22Rv1 (cell line): ENCODE results near the gene TSPAN5.

Experiments used
- H3K27ac ChIP-seq: fragments of 450-650 bp; 2 replicates; pipeline ENCODE4 v1.5.1; 2017
- ZFX ChIP-seq: fragments of 450-650 bp; IDR thresholded peaks from 2 replicates; pipeline ENCODE4 v1.6.1; 2017; ENCODE audit warnings: antibody characterized with exemption, borderline replicate concordance
- TF ChIP-seq, protein P1 (sequence below): fragments of 450-650 bp; IDR thresholded peaks from 2 replicates; pipeline ENCODE4 v1.5.1; 2017; ENCODE audit warnings: mild to moderate bottlenecking

Gene TSPAN5

DNA sequence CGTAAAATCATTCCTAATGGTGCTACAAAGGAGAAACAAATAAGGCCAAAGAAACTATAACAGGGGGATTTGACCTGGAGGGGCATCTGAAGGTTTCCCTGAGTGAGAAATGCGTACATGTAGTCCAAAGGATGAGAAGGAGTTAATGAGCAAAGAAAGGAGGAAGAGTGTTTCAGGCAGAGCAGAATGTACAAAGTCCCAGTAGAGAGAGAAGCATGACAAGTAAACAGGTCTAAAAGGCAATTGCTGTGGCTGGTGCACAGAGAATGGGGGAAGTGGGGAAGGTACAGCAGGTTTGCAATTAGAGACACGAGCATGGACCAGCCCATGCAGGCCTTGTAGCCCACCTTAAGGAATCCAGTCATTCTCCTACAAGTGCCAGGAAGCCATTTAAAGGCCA is 145.5 kb downstream of the TSPAN5 start:
- no peak for TF ChIP-seq ZFX
- H3K27ac ChIP-seq, result no peak overlapping the region

GRCh38 chr4:98510757-98511517 is 147.5 kb downstream of the TSPAN5 start:
- H3K27ac ChIP-seq, result no peak overlapping the region
- no peak for TF ChIP-seq ZFX
- TF ChIP-seq, protein P1, sequence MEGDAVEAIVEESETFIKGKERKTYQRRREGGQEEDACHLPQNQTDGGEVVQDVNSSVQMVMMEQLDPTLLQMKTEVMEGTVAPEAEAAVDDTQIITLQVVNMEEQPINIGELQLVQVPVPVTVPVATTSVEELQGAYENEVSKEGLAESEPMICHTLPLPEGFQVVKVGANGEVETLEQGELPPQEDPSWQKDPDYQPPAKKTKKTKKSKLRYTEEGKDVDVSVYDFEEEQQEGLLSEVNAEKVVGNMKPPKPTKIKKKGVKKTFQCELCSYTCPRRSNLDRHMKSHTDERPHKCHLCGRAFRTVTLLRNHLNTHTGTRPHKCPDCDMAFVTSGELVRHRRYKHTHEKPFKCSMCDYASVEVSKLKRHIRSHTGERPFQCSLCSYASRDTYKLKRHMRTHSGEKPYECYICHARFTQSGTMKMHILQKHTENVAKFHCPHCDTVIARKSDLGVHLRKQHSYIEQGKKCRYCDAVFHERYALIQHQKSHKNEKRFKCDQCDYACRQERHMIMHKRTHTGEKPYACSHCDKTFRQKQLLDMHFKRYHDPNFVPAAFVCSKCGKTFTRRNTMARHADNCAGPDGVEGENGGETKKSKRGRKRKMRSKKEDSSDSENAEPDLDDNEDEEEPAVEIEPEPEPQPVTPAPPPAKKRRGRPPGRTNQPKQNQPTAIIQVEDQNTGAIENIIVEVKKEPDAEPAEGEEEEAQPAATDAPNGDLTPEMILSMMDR, result no peak

DNA sequence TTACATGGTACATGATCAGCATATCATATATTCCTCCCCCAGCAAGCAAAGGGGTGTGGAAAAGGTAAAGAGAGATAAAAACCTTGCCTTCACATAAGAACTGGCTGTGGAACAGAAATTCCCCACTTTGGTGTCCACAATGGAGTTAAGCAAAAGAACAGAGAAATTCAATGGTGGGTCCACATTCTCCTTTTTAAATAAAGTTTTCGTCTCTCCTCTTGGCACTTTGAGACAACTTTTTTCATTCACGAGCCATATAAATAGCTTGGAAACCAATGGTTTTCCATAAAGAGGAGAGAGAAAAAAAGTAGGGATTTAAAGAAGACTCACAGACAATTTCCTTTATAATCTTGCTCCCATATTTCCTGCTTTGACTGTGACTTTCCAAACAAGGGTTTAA is 148.1 kb downstream of the TSPAN5 start:
- no peak overlapping the region for H3K27ac ChIP-seq
- TF ChIP-seq ZFX, result no peak
- TF ChIP-seq, protein P1, result no peak

DNA sequence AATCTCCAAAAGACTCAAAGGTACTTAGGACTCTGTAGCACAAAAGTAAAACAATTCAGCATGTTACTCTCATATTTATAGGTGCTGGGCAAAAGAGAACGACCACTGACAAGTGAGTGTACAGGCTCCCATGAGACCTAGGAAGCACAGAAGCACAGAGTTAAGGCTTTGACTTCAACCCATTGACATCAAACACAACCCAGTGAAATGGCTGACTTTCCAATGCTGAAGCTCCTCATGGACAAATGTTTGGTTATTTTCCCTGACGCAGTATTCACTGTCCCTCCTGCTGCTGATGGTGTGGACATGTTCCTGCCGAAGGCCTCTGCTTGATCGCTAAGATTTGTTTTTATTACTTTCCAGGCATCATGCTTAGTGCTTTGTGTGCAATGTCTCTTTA is 148.7 kb downstream of the TSPAN5 start:
- H3K27ac ChIP-seq, result no peak overlapping the region
- TF ChIP-seq, protein P1, result no peak
- no peak for TF ChIP-seq ZFX

GRCh38 chr4:98508829-98509598 is 149.4 kb downstream of the TSPAN5 start:
- no peak overlapping the region for H3K27ac ChIP-seq
- no peak for TF ChIP-seq ZFX
- TF ChIP-seq, protein P1, result no peak

- no peak overlapping the region for H3K27ac ChIP-seq
- TF ChIP-seq, protein P1, result no peak
- no peak for TF ChIP-seq ZFX
Observed at GRCh38 chr4:98508248-98508647, 150.2 kb downstream of the TSPAN5 start.

- no peak overlapping the region for H3K27ac ChIP-seq
- TF ChIP-seq, protein P1, result no peak
- no peak for TF ChIP-seq ZFX
Observed at GRCh38 chr4:98507299-98507698, 151.1 kb downstream of the TSPAN5 start.
